ENCODE measurements around the gene IL17C.
"Not testable (repeated sequence)": the region's sequence is repeated elsewhere in the genome, so short reads cannot be mapped to it uniquely, and the experiment has no call there.

The IL17C gene

DNA sequence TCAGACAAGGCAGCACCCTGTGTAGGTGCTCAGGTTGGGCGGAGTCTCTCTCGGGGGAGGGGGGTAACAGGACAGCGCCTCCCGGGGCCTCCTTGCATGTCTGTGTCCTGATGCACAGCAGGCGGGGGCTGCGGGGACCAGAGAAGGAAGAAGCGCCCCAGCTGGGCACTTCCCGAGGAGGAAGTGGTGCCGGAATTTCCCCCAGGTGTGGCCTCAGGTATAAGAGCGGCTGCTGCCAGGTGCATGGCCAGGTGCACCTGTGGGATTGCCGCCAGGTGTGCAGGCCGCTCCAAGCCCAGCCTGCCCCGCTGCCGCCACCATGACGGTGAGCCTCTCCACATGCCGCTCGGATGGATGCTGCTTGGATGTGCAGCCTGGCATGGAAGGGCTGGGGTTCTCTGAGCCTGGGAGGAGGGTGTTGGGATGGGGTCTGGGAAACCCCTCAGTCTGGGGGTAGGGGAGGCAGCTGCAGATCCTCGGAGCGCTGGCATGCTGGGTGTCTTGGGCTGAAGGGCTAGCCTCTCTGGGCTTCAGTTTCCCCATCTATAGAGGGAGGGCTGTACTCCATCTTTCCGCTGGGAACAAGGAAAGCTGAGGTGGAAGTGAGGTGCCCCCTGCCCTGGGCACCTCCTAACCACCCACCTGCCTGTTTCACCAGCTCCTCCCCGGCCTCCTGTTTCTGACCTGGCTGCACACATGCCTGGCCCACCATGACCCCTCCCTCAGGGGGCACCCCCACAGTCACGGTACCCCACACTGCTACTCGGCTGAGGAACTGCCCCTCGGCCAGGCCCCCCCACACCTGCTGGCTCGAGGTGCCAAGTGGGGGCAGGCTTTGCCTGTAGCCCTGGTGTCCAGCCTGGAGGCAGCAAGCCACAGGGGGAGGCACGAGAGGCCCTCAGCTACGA, at the start of gene IL17C:
Gene IL17C, plus strand, starts transcription at position 250 of the 908 bp plus-strand sequence. Its CDS starts 70 bp downstream, at position 320.
- no peak for DNase-seq (ENCODE audit: low read depth)

- no peak for DNase-seq (ENCODE audit: low read depth)
Measured at GRCh38 chr16:88588754-88589153, 49.6 kb upstream of the IL17C start.

- DNase-seq (ENCODE audit: low read depth), result no peak
Measured at GRCh38 chr16:88589441-88589840, 48.9 kb upstream of the IL17C start.

DNA sequence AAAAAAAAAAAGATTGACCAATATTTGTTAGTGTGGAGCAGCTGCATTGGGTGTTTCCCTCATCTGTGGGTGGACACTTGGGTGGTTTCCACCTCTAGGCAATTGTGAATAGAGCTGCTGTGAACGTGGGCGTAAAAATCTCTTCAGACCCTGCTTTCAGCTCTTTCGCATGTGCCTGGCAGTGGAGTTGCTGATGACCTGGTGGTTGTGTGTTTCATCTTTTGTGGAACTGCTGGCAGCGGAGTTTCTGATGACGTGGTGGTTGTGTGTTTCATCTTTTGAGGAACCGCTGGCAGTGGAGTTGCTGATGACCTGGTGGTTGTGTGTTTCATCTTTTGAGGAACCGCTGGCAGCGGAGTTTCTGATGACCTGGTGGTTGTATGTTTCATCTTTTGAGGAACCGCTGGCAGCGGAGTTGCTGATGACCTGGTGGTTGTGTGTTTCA, 46.8 kb upstream of the IL17C start:
- DNase-seq (ENCODE audit: low read depth), result peak; percentile 34

DNA sequence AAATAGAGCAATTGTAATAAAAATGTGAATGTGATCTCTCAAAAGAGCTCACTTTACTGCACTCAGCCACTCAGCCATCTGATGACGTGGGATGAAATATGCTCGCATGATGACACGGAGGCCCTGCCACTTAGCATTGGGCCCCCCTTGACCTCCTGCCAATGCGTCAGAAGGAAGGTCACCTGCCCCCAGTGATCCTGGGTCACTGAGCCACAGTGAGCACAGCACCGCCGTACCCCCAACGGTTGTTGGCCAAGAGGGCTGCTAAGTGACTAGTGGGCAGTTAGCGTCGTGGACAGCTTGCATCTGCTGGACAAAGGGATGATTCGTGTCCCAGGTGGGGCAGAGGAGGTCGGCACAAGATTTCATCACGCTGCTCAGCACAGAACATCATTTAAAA, 45.3 kb upstream of the IL17C start:
- no peak for DNase-seq (ENCODE audit: low read depth)

DNA sequence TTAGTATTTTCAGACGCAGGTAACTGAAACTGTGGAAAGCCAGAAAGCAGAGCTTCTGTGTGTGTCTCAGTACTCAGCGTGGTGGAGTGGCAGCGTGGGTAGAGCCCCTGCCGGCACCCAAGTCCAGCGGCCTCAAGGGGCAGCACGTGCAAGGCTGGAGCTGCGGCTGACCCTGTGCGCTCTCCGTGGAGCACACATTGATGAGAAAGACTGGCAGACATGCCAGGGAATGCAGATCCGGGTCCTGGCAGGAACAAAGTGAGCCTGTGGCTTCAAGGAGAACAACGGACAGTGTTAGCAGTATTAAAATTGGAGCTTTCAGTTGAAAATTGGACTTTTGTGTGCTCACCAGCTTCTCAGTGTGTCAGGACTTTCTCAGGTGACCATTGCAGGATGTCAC, 44.9 kb upstream of the IL17C start:
- DNase-seq (ENCODE audit: low read depth), result no peak

GRCh38 chr16:88593910-88594309, 44.5 kb upstream of the IL17C start:
- no peak for DNase-seq (ENCODE audit: low read depth)

DNA sequence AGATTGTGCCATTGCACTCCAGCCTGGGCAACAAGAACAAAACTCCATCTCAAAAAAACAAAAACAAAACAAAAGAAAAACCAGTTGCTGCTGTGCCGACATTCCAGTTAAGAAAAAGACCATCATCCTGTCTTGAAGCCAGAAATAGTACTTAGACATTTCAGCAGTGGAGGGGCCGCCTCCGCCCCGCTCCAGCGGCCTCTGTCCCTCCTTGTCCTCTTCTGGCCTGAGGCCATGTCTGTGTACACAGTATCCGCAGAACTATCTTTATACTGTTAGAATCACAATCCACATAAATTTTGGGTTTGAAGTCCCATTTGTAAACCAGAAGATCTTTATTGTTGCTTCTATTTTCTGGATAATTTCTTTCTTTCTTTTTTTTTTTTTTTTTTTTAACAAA, 43.3 kb upstream of the IL17C start:
- no peak for DNase-seq (ENCODE audit: low read depth)

GRCh38 chr16:88595921-88596320, 42.5 kb upstream of the IL17C start:
- DNase-seq (ENCODE audit: low read depth), result no peak

- no peak for DNase-seq (ENCODE audit: low read depth)
Measured at GRCh38 chr16:88596483-88596882, 41.9 kb upstream of the IL17C start.

GRCh38 chr16:88597856-88598491, 40.4 kb upstream of the IL17C start:
- DNase-seq (ENCODE audit: low read depth), result no peak

- no peak for DNase-seq (ENCODE audit: low read depth)
Measured at GRCh38 chr16:88599092-88599733, 39.2 kb upstream of the IL17C start.

GRCh38 chr16:88599825-88600538, 38.4 kb upstream of the IL17C start:
- DNase-seq (ENCODE audit: low read depth), result no peak

DNA sequence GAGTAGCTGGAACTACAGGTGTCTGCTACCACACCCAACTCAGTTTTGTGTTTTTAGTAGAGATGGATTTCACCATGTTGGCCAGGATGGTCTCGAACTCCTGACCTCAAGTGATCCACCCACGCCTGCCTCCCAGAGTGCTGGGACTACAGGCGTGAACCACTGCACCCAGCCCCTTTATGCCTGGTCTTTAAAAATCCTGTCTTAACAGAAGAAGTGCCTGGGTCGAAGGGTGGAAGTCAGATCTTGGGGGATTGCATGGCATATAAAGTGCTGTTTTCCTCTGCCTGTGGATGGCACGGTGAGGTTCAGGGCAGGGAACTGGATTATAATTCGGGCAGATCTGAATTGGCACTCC, 37.9 kb upstream of the IL17C start:
- DNase-seq (ENCODE audit: low read depth), result no peak

DNA sequence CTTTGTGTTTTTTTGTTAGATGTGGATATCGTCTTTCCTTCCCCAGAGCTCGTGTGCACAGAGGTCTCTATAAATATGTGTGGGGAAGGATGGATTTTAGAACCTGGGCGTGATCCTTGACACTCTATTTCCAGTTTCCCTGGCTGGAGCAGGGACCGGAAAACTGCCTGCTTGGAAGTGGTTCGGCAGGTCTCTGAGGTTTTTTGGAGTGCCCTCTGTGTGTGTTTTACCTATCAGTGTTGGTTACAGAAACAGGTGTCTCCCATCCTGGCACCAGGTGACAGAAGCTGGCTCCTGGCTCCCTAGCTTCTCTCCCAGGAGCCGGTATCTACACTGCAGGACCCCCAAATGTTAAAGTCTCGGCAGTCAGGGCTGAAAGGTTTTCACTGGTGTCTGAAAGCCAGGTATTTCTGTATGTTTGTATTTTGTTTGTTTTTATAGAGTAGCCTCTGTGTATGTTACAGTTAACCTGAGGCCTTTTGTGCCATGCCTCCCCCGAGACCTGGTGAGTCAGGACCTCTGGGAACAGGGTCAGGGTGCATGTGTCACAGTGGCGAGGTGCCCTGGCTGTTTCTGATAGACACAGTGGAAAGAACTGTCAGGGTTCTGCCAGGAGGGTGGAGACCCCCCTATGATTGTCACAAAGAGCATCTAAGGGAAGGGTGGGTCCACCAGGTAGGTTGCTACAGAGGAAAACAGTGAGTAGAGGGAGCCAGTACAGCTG, 36.9 kb upstream of the IL17C start:
- DNase-seq (ENCODE audit: low read depth), result no peak

- DNase-seq (ENCODE audit: low read depth), result no peak
Measured at GRCh38 chr16:88602091-88602490, 36.3 kb upstream of the IL17C start.

DNA sequence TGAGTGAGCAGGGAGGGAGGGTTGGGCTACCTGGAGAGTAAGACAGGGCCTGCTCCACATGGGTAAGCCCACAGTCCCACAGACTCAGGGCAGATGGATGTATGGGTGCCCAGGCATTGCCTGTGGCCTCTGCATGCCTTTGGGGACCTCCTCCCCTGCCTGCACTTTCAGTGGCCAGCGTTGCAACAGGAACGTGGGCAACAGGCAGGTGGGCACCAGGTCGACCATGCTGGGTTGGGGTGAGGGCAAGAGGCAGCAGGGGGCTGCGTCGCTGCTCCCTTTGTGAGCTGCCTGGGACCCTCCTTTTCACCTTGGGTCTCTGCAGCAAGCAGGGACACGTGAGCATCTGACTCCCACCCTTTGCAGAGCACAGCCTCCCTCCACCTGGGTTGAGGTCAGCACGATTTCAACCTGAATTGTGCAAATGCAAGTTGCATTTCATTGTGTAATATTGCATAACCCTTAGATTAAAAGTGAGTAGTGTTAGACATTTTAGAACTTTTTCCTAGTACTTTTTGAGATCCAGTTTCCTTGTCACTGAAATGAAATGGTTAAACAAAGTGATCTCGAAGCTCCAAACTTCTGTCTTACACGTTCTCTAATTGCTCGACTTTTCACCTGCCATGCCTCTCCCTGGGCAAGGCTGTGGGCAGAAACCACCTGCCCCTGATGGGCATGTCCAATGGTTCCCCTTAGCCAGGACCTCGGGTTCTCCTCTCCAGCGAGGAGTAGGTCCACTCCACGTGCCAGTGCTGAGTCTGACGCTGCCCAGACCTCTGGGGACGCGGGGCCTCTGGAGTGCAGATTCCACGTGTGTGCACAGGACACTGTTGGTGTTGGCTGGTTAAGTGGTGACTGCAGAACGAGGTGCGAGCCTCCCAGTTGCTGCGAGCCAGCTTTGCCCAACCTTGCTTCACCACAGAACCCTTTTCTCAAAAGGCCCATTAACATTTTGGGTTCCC, 32.9 kb upstream of the IL17C start:
- DNase-seq (ENCODE audit: low read depth), result no peak

DNA sequence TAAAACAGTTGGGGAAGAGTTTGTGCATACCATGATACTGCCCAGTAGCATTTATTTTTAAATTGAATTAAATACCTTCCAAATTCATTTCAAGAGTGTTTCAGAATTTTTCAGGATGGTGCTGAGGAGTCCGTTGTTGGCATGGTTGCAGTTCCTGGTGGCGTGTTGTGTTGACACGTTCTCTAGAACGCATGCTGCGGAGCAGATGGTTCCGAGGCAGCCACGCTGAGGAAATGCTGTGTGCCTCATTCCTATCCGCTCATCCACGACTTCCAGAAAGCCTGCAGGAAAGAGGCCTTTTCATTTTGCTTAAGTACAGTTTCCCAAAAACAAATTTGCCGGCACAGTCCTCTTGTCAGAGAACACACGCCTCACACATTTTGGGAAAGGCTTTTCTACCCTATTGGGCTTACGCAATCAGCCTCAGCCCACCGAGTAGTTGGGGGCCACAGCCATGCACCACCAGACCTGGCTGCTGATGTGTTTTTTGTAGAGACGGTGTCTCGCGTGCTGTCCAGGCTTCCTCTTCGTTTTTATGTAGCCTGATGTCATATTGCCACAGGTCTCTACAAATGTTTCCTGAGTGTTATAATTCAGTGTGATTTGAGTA, 32.1 kb upstream of the IL17C start:
- no peak for DNase-seq (ENCODE audit: low read depth)

GRCh38 chr16:88608076-88608475, 30.3 kb upstream of the IL17C start:
- DNase-seq (ENCODE audit: low read depth), result no peak

DNA sequence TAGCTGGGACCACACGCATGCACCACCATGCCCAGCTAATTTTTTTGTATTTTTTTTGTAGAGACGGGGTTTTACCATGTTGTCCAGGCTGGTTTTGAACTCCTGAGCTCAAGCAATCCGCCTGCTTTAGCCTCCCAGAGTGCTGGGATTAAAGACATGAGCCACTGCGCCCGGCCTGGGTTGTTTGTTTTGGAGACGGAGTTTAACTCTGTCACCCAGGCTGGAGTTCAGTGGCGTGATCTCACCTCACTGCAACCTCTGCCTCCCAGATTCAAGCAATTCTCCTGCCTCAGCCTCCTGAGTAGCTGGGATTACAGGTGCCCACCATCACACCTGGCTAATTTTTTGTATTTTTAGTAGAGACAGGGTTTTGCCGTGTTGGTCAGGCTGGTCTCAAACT, 28.9 kb upstream of the IL17C start:
- DNase-seq (ENCODE audit: low read depth), result not testable (repeated sequence)
